ENCODE data around the gene MMP28. TPM values are rescaled to one million over a fixed set of nuclear protein-coding genes. Genes with fewer than 3 reads are reported as not detected.
A peak's percentile ranks its signal among the peaks of the same experiment; 100 is the strongest.

Gene MMP28
- total and polyA plus RNA-seq, 10 donors: 1.1 to 5.9 (median 2.8) TPM

DNA sequence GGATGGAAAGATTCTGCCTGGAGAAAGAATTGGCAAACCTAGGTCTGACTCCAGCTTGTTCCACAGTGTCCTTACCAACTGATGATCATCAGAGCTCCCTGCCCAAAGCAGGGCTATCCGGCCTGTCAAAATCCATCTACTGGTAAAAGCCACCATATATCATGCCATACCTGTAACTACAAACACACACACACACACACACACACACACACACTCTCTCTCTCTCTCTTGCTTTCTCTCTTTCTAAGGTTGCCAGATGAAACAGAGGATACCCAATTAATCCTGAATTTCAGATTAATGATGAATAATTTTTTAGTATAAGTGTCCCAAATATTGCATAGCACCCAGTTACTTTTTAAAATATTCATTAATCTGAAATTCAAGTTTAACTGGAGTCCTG lies 1.5 kb upstream of the MMP28 start:
- no peak overlapping the region for H3K27ac ChIP-seq
- no peak for DNase-seq
- H3K9me3 ChIP-seq: no peaks in the 10 kb centered on the region
- peaks cover 0 to 61% (median 27%) of the 10 kb centered on the region in 7 donors for H3K27me3 ChIP-seq (replicated peaks in 1 of 7)
- 86 to 100% (median 96%) methylated on average over 1 of the region's 1 CpG for WGBS, 5 donors
- TF ChIP-seq POLR2AphosphoS5 (IDR thresholded peaks at IDR 0.05): no peak
- TF ChIP-seq, protein P1, sequence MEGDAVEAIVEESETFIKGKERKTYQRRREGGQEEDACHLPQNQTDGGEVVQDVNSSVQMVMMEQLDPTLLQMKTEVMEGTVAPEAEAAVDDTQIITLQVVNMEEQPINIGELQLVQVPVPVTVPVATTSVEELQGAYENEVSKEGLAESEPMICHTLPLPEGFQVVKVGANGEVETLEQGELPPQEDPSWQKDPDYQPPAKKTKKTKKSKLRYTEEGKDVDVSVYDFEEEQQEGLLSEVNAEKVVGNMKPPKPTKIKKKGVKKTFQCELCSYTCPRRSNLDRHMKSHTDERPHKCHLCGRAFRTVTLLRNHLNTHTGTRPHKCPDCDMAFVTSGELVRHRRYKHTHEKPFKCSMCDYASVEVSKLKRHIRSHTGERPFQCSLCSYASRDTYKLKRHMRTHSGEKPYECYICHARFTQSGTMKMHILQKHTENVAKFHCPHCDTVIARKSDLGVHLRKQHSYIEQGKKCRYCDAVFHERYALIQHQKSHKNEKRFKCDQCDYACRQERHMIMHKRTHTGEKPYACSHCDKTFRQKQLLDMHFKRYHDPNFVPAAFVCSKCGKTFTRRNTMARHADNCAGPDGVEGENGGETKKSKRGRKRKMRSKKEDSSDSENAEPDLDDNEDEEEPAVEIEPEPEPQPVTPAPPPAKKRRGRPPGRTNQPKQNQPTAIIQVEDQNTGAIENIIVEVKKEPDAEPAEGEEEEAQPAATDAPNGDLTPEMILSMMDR (IDR thresholded peaks at IDR 0.05 in 8 of 11, conservative IDR thresholded peaks at IDR 0.05 in 3 of 11): no peak
- no peak for TF ChIP-seq POLR2A (IDR thresholded peaks at IDR 0.05)
- H3K4me3 ChIP-seq: no peak overlapping the region
- peaks cover 17 to 50% (median 44%) of the 10 kb centered on the region in 6 donors for H3K4me1 ChIP-seq
- intact Hi-C loops (cut with DNase I; ENCODE audit: low total_unique reads): no loop called here
- no peaks in the 10 kb centered on the region for H3K36me3 ChIP-seq

DNA sequence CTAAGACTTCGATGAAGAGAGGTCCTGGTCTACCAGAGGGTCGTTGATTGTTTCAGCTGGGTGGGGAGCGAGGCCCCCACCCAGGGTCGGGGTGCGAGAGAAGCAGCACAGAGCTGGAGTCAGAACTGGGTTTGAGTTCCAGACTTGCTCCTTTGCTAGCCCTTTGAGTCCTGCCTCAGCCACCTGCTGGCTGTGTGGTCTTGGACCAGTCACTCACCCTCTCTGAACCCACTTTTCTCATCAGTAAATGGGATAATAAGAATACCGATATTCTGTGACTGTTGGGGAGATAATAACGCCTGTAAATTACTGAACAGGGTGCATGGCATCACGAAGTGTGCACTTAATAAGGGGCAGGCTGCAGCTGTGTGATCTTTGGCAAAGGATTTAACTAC lies 427 bp upstream of the MMP28 start:
- H3K27me3 ChIP-seq (replicated peaks in 1 of 7): peaks cover 0 to 67% (median 27%) of the 10 kb centered on the region in 7 donors
- no peak for TF ChIP-seq POLR2A (IDR thresholded peaks at IDR 0.05)
- TF ChIP-seq, protein P1 (IDR thresholded peaks at IDR 0.05 in 8 of 11, conservative IDR thresholded peaks at IDR 0.05 in 3 of 11): no peak
- TF ChIP-seq POLR2AphosphoS5 (IDR thresholded peaks at IDR 0.05): no peak
- peak overlapping the region in 2 of 8 donors; percentile 23 to 28 for H3K27ac ChIP-seq
- 31 to 41% (median 35%) methylated on average over 8 of the region's 8 CpGs for WGBS, 5 donors
- peak overlapping the region; percentile 51 to 83 (median 60) for H3K4me3 ChIP-seq
- no peaks in the 10 kb centered on the region for H3K9me3 ChIP-seq
- intact Hi-C loops (cut with DNase I; ENCODE audit: low total_unique reads): no loop called here
- DNase-seq: no peak
- peaks cover 16 to 39% (median 33%) of the 10 kb centered on the region in 6 donors for H3K4me1 ChIP-seq
- H3K36me3 ChIP-seq: no peaks in the 10 kb centered on the region

DNA sequence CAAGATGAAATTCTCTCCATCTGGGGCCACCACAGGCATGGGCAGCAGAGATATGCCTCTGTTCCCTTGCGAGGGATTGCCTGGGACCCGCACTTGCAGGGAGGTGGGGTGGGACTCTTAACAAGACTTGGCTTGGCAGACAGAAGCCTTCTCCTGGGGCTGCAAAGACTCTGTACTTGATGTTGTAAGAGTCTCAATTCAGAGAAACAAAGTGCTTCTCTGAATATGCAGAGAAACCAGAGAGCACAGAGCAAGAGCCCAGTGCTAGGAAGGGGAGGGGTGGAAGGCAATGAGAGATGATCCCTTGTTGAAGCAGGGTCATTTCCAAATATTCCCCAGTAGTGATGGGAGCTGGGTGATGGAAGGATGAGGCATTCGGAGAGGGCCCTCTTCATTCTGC lies 2.2 kb downstream of the MMP28 start:
- H3K27ac ChIP-seq: no peak overlapping the region

DNA sequence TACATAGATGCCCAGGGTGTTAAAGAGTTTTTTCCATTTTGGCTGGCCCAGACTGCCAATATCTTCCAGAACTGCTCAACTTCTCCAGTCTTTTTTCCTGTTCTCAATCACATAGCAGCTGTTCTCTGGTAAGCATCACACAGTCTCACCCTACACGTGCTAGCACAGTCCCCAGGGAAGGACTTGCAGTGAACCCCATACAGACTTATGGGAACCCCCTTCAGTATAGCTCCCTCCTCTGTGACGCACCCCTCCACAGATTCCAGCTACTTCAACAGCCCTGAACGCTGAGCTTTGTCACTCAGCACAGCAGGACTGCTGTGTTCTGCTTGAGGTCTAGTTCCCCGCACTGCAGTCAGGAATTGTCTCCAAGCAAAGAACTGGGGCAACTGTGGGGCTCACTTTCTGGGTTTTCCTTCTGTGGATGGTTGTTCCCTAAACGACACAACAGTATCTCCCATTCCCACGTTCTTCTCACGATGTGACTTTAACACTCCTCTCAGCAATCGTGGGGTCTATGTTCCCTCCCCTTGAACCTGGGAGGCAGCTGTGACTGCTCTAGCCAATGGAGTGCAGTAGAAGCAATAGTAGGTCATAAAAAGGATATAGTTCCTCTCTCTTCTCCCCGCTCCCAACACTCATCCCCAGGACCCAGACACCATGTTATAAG lies 3.6 kb downstream of the MMP28 start:
- no peak overlapping the region for H3K27ac ChIP-seq
- no peaks in the 10 kb centered on the region for H3K36me3 ChIP-seq
- peaks cover 0 to 55% (median 27%) of the 10 kb centered on the region in 7 donors for H3K27me3 ChIP-seq (replicated peaks in 1 of 7)
- no peak for TF ChIP-seq POLR2AphosphoS5 (IDR thresholded peaks at IDR 0.05)
- no peak for TF ChIP-seq POLR2A (IDR thresholded peaks at IDR 0.05)
- TF ChIP-seq, protein P1 (IDR thresholded peaks at IDR 0.05 in 8 of 11, conservative IDR thresholded peaks at IDR 0.05 in 3 of 11): no peak
- H3K9me3 ChIP-seq: no peaks in the 10 kb centered on the region
- intact Hi-C loops (cut with DNase I; ENCODE audit: low total_unique reads): no loop called here
- WGBS, 5 donors: 69 to 84% (median 78%) methylated on average over 9 of the region's 9 CpGs
- DNase-seq: no peak
- H3K4me1 ChIP-seq: peaks cover 10 to 27% (median 17%) of the 10 kb centered on the region in 6 donors
- H3K4me3 ChIP-seq: no peak overlapping the region

More for the DNA sequence above, 2.2 kb downstream of the MMP28 start:
- H3K4me1 ChIP-seq: peaks cover 10 to 21% (median 17%) of the 10 kb centered on the region in 6 donors
- WGBS, 5 donors: 84 to 93% (median 88%) methylated on average over 3 of the region's 3 CpGs
- H3K4me3 ChIP-seq: no peak overlapping the region
- no peak for DNase-seq
- intact Hi-C loops (cut with DNase I; ENCODE audit: low total_unique reads): no loop called here
- H3K9me3 ChIP-seq: no peaks in the 10 kb centered on the region
- TF ChIP-seq, protein P1 (IDR thresholded peaks at IDR 0.05 in 8 of 11, conservative IDR thresholded peaks at IDR 0.05 in 3 of 11): no peak
- TF ChIP-seq POLR2AphosphoS5 (IDR thresholded peaks at IDR 0.05) (no peak), POLR2A (IDR thresholded peaks at IDR 0.05) (no peak)
- no peaks in the 10 kb centered on the region for H3K36me3 ChIP-seq
- peaks cover 0 to 67% (median 27%) of the 10 kb centered on the region in 7 donors for H3K27me3 ChIP-seq (replicated peaks in 1 of 7)
